Measurements from ENCODE around the gene GALNT7.

GALNT7 gene

GRCh38 chr4:173146456-173146855 is 22.2 kb upstream of the GALNT7 start:
- TF ChIP-seq GATA2 (IDR thresholded peaks at IDR 0.05; ENCODE audit: low read depth, low read length) (no peak), GATA3 (IDR thresholded peaks at IDR 0.05; ENCODE audit: low read depth, low read length) (no peak)

- TF ChIP-seq GATA2 (IDR thresholded peaks at IDR 0.05; ENCODE audit: low read depth, low read length), result peak; percentile 73
- peak; percentile 76 for TF ChIP-seq GATA3 (IDR thresholded peaks at IDR 0.05; ENCODE audit: low read depth, low read length)
These were observed 17.1 kb upstream of the GALNT7 start for GRCh38 chr4:173151496-173151895.

GRCh38 chr4:173152104-173152503 is 16.5 kb upstream of the GALNT7 start:
- TF ChIP-seq GATA2 (IDR thresholded peaks at IDR 0.05; ENCODE audit: low read depth, low read length), result no peak
- no peak for TF ChIP-seq GATA3 (IDR thresholded peaks at IDR 0.05; ENCODE audit: low read depth, low read length)

GRCh38 chr4:173153445-173153844 is 15.2 kb upstream of the GALNT7 start:
- TF ChIP-seq GATA3 (IDR thresholded peaks at IDR 0.05; ENCODE audit: low read depth, low read length) (no peak), GATA2 (IDR thresholded peaks at IDR 0.05; ENCODE audit: low read depth, low read length) (no peak)

- TF ChIP-seq GATA2 (IDR thresholded peaks at IDR 0.05; ENCODE audit: low read depth, low read length) (no peak), GATA3 (IDR thresholded peaks at IDR 0.05; ENCODE audit: low read depth, low read length) (no peak)
These were observed 8.8 kb upstream of the GALNT7 start for GRCh38 chr4:173159791-173160190.

- TF ChIP-seq GATA2 (IDR thresholded peaks at IDR 0.05; ENCODE audit: low read depth, low read length) (no peak), GATA3 (IDR thresholded peaks at IDR 0.05; ENCODE audit: low read depth, low read length) (no peak)
These were observed 7.7 kb upstream of the GALNT7 start for GRCh38 chr4:173160871-173161270.

GRCh38 chr4:173161311-173161710 is 7.3 kb upstream of the GALNT7 start:
- no peak for TF ChIP-seq GATA3 (IDR thresholded peaks at IDR 0.05; ENCODE audit: low read depth, low read length)
- TF ChIP-seq GATA2 (IDR thresholded peaks at IDR 0.05; ENCODE audit: low read depth, low read length), result no peak

- no peak for TF ChIP-seq GATA2 (IDR thresholded peaks at IDR 0.05; ENCODE audit: low read depth, low read length)
- TF ChIP-seq GATA3 (IDR thresholded peaks at IDR 0.05; ENCODE audit: low read depth, low read length), result no peak
These were observed 2.9 kb upstream of the GALNT7 start for GRCh38 chr4:173165706-173166105.

GRCh38 chr4:173166491-173166890 is 2.1 kb upstream of the GALNT7 start:
- no peak for TF ChIP-seq GATA2 (IDR thresholded peaks at IDR 0.05; ENCODE audit: low read depth, low read length)
- no peak for TF ChIP-seq GATA3 (IDR thresholded peaks at IDR 0.05; ENCODE audit: low read depth, low read length)

GRCh38 chr4:173167758-173168395 is 734 bp upstream of the GALNT7 start:
- TF ChIP-seq GATA3 (IDR thresholded peaks at IDR 0.05; ENCODE audit: low read depth, low read length), result no peak
- no peak for TF ChIP-seq GATA2 (IDR thresholded peaks at IDR 0.05; ENCODE audit: low read depth, low read length)

GRCh38 chr4:173169178-173169427 is 492 bp downstream of the GALNT7 start:
- no peak for TF ChIP-seq GATA2 (IDR thresholded peaks at IDR 0.05; ENCODE audit: low read depth, low read length)
- no peak for TF ChIP-seq GATA3 (IDR thresholded peaks at IDR 0.05; ENCODE audit: low read depth, low read length)

- no peak for TF ChIP-seq GATA2 (IDR thresholded peaks at IDR 0.05; ENCODE audit: low read depth, low read length)
- TF ChIP-seq GATA3 (IDR thresholded peaks at IDR 0.05; ENCODE audit: low read depth, low read length), result no peak
These were observed 994 bp downstream of the GALNT7 start for GRCh38 chr4:173169428-173170181.

GRCh38 chr4:173170182-173170778 is 1.7 kb downstream of the GALNT7 start:
- no peak for TF ChIP-seq GATA3 (IDR thresholded peaks at IDR 0.05; ENCODE audit: low read depth, low read length)
- no peak for TF ChIP-seq GATA2 (IDR thresholded peaks at IDR 0.05; ENCODE audit: low read depth, low read length)

GRCh38 chr4:173171098-173171497 is 2.5 kb downstream of the GALNT7 start:
- no peak for TF ChIP-seq GATA3 (IDR thresholded peaks at IDR 0.05; ENCODE audit: low read depth, low read length)
- TF ChIP-seq GATA2 (IDR thresholded peaks at IDR 0.05; ENCODE audit: low read depth, low read length), result no peak

GRCh38 chr4:173171987-173172386 is 3.4 kb downstream of the GALNT7 start:
- TF ChIP-seq GATA2 (IDR thresholded peaks at IDR 0.05; ENCODE audit: low read depth, low read length) (no peak), GATA3 (IDR thresholded peaks at IDR 0.05; ENCODE audit: low read depth, low read length) (no peak)
